Stimulated activated effector memory CD8-positive, alpha-beta T cell treated with anti-CD3 and anti-CD28 coated beads, Interleukin-12 subunit alpha, Interleukin-12 subunit beta, amount 100 ng/mL, for 72 hours (primary cell): ENCODE data around the gene PPP1R7.
A peak's percentile ranks its signal among the peaks of the same experiment; 100 is the strongest.

Experiments used
- ATAC-seq: fragments of 150-1000 bp; cut with Tn5 transposase; 2 replicates; pipeline ENCODE4 v1.10.0; 2021
- DNase-seq, 2 donors: peaks; one replicate each; pipeline ENCODE4 v3.0.0; 2021 to 2022; ENCODE audit warnings: low spot score in 2 of 2
- H3K27ac Mint-ChIP-seq: one replicate; pipeline ENCODE4 v1.8.0; 2022; ENCODE audit warnings: mild to moderate bottlenecking, mixed read lengths
- H3K36me3 Mint-ChIP-seq: one replicate; pipeline ENCODE4 v1.8.0; 2022; ENCODE audit warnings: mild to moderate bottlenecking, mixed read lengths
- H3K4me1 Mint-ChIP-seq: one replicate; pipeline ENCODE4 v1.8.0; 2022; ENCODE audit warnings: mixed read lengths
- H3K4me3 Mint-ChIP-seq: one replicate; pipeline ENCODE4 v1.8.0; 2022; ENCODE audit warnings: mild to moderate bottlenecking, mixed read lengths
- H3K9me3 Mint-ChIP-seq: one replicate; pipeline ENCODE4 v1.8.0; 2022; ENCODE audit warnings: mixed read lengths

The PPP1R7 gene

GRCh38 chr2:241142593-241142992, 7.7 kb upstream of the PPP1R7 start:
- H3K27ac Mint-ChIP-seq: no peak overlapping the region
- H3K9me3 Mint-ChIP-seq: no peaks in the 10 kb centered on the region
- H3K36me3 Mint-ChIP-seq: peaks cover 21% of the 10 kb centered on the region
- H3K4me3 Mint-ChIP-seq: no peak overlapping the region
- peaks cover 12% of the 10 kb centered on the region for H3K4me1 Mint-ChIP-seq
- ATAC-seq: no peak
- no peak for DNase-seq

- DNase-seq (no peak), ATAC-seq (no peak)
- Mint-ChIP-seq H3K9me3 (no peaks in the 10 kb centered on the region), H3K27ac (no peak overlapping the region), H3K4me3 (no peak overlapping the region), H3K36me3 (peaks cover 28% of the 10 kb centered on the region), H3K4me1 (peaks cover 41% of the 10 kb centered on the region)
These were observed 4.0 kb upstream of the PPP1R7 start for GRCh38 chr2:241146286-241146685.

GRCh38 chr2:241147336-241147735, 2.9 kb upstream of the PPP1R7 start:
- peaks cover 33% of the 10 kb centered on the region for H3K36me3 Mint-ChIP-seq
- no peak overlapping the region for H3K27ac Mint-ChIP-seq
- no peaks in the 10 kb centered on the region for H3K9me3 Mint-ChIP-seq
- no peak for DNase-seq
- H3K4me3 Mint-ChIP-seq: peak overlapping the region; percentile 99
- peaks cover 41% of the 10 kb centered on the region for H3K4me1 Mint-ChIP-seq
- no peak for ATAC-seq

GRCh38 chr2:241148239-241148638, 2.0 kb upstream of the PPP1R7 start:
- DNase-seq (no peak), ATAC-seq (no peak)
- H3K36me3 Mint-ChIP-seq: peaks cover 33% of the 10 kb centered on the region
- H3K4me1 Mint-ChIP-seq: peaks cover 45% of the 10 kb centered on the region
- H3K4me3 Mint-ChIP-seq: peak overlapping the region; percentile 99
- no peaks in the 10 kb centered on the region for H3K9me3 Mint-ChIP-seq
- peak overlapping the region; percentile 90 for H3K27ac Mint-ChIP-seq

- Mint-ChIP-seq H3K36me3 (peaks cover 37% of the 10 kb centered on the region), H3K4me1 (peaks cover 50% of the 10 kb centered on the region), H3K4me3 (peak within 1 kb of the TSS; percentile 99), H3K27ac (peak within 1 kb of the TSS; percentile 95), H3K9me3 (no peaks in the 10 kb centered on the region)
- ATAC-seq (peak; percentile 91), DNase-seq (peak; percentile 75 to 94)
These were observed 1.2 kb upstream of the PPP1R7 start, which contains the start of gene PASK for GRCh38 chr2:241148891-241149674. Gene PASK, minus strand, starts transcription at chr2:241149472. Its CDS starts 6,440 bp downstream, at chr2:241143032.

GRCh38 chr2:241149675-241149924, 667 bp upstream of the PPP1R7 start:
- peak overlapping the region; percentile 99 for H3K4me3 Mint-ChIP-seq
- ATAC-seq (peak; percentile 42), DNase-seq (no peak)
- peaks cover 50% of the 10 kb centered on the region for H3K4me1 Mint-ChIP-seq
- H3K27ac Mint-ChIP-seq: peak overlapping the region; percentile 95
- H3K9me3 Mint-ChIP-seq: no peaks in the 10 kb centered on the region
- H3K36me3 Mint-ChIP-seq: peaks cover 42% of the 10 kb centered on the region

GRCh38 chr2:241150660-241151530, 628 bp downstream of the PPP1R7 start:
- H3K36me3 Mint-ChIP-seq: peaks cover 43% of the 10 kb centered on the region

GRCh38 chr2:241151934-241152660, 1.8 kb downstream of the PPP1R7 start:
- no peak for DNase-seq
- peaks cover 50% of the 10 kb centered on the region for H3K4me1 Mint-ChIP-seq
- peak overlapping the region; percentile 99 for H3K4me3 Mint-ChIP-seq
- ATAC-seq: no peak
- peaks cover 43% of the 10 kb centered on the region for H3K36me3 Mint-ChIP-seq
- no peaks in the 10 kb centered on the region for H3K9me3 Mint-ChIP-seq
- H3K27ac Mint-ChIP-seq: peak overlapping the region; percentile 95

More at GRCh38 chr2:241150660-241151530, 628 bp downstream of the PPP1R7 start:
- peaks cover 50% of the 10 kb centered on the region for H3K4me1 Mint-ChIP-seq
- no peak for ATAC-seq
- peak overlapping the region; percentile 95 for H3K27ac Mint-ChIP-seq
- DNase-seq: no peak
- no peaks in the 10 kb centered on the region for H3K9me3 Mint-ChIP-seq
- peak overlapping the region; percentile 99 for H3K4me3 Mint-ChIP-seq

- no peak for DNase-seq
- Mint-ChIP-seq H3K36me3 (peaks cover 52% of the 10 kb centered on the region), H3K4me3 (no peak overlapping the region), H3K9me3 (no peaks in the 10 kb centered on the region), H3K4me1 (peaks cover 39% of the 10 kb centered on the region), H3K27ac (peak overlapping the region; percentile 58)
- no peak for ATAC-seq
These were observed 3.3 kb downstream of the PPP1R7 start for GRCh38 chr2:241153616-241154015.

GRCh38 chr2:241154915-241155314, 4.6 kb downstream of the PPP1R7 start:
- Mint-ChIP-seq H3K36me3 (peaks cover 63% of the 10 kb centered on the region), H3K9me3 (no peaks in the 10 kb centered on the region), H3K4me3 (no peak overlapping the region), H3K4me1 (peaks cover 38% of the 10 kb centered on the region), H3K27ac (no peak overlapping the region)
- ATAC-seq (no peak), DNase-seq (no peak)

- Mint-ChIP-seq H3K27ac (no peak overlapping the region), H3K4me3 (no peak overlapping the region), H3K36me3 (peaks cover 63% of the 10 kb centered on the region), H3K4me1 (peaks cover 28% of the 10 kb centered on the region), H3K9me3 (no peaks in the 10 kb centered on the region)
- no peak for ATAC-seq
- DNase-seq: no peak
These were observed 5.7 kb downstream of the PPP1R7 start for GRCh38 chr2:241155936-241156335.

- DNase-seq (no peak), ATAC-seq (no peak)
- Mint-ChIP-seq H3K4me1 (peaks cover 17% of the 10 kb centered on the region), H3K9me3 (no peaks in the 10 kb centered on the region), H3K4me3 (no peak overlapping the region), H3K27ac (no peak overlapping the region), H3K36me3 (peaks cover 65% of the 10 kb centered on the region)
These were observed 6.7 kb downstream of the PPP1R7 start for GRCh38 chr2:241156971-241157441.

GRCh38 chr2:241157841-241158545, 7.7 kb downstream of the PPP1R7 start:
- ATAC-seq (no peak), DNase-seq (no peak)
- Mint-ChIP-seq H3K36me3 (peaks cover 69% of the 10 kb centered on the region), H3K4me3 (no peak overlapping the region), H3K27ac (no peak overlapping the region), H3K4me1 (peaks cover 12% of the 10 kb centered on the region), H3K9me3 (no peaks in the 10 kb centered on the region)

- DNase-seq (no peak), ATAC-seq (no peak)
- peak overlapping the region; percentile 82 for H3K27ac Mint-ChIP-seq
- no peaks in the 10 kb centered on the region for H3K9me3 Mint-ChIP-seq
- no peak overlapping the region for H3K4me3 Mint-ChIP-seq
- peaks cover 6% of the 10 kb centered on the region for H3K4me1 Mint-ChIP-seq
- H3K36me3 Mint-ChIP-seq: peaks cover 69% of the 10 kb centered on the region
These were observed 8.3 kb downstream of the PPP1R7 start for GRCh38 chr2:241158546-241158900.

- ATAC-seq (no peak), DNase-seq (no peak)
- Mint-ChIP-seq H3K36me3 (peaks cover 69% of the 10 kb centered on the region), H3K27ac (peak overlapping the region; percentile 82), H3K4me3 (no peak overlapping the region), H3K4me1 (peaks cover 4% of the 10 kb centered on the region), H3K9me3 (no peaks in the 10 kb centered on the region)
These were observed 8.8 kb downstream of the PPP1R7 start for GRCh38 chr2:241159116-241159515.
